Testis (tissue), 2 donors: ENCODE results near the gene OXER1.
"Not testable (repeated sequence)": the region's sequence is repeated elsewhere in the genome, so short reads cannot be mapped to it uniquely, and the experiment has no call there.

Experiments
- POLR2A ChIP-seq: fragments of 450-650 bp; IDR thresholded peaks from one replicate; pipeline ENCODE4 v1.6.1; 2017; ENCODE audit warnings: antibody characterized with exemption, mild to moderate bottlenecking, moderate library complexity
- TF ChIP-seq, protein P1 (sequence below), 3 experiments: fragments of 450-650 bp in 2 of 3; fragments of 200-600 bp in 1 of 3; sonication (generic) in 1 of 3; IDR thresholded peaks; one replicate each; pipeline ENCODE4 v1.5.1; 2016 to 2019; ENCODE audit warnings: antibody characterized with exemption in 3 of 3, mild to moderate bottlenecking in 2 of 3, moderate library complexity in 1 of 3

DNA sequence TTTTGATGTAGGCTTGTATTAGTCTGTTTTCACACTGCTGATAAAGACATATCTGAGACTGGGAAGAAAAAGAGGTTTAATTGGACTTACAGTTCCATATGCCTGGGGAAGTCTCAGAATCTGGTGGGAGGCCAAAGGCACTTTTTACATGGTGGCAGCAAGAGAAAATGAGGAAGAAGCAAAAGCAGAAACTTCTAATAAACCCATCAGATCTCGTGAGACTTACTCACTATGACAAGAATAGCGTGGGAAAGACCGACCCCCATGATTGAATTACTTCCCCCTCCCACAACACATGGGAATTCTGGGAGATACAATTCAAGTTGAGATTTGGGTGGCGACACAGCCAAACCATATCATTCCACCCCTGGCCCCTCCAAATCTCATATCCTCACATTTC lies 32.6 kb downstream of the OXER1 start:
- TF ChIP-seq, protein P1, sequence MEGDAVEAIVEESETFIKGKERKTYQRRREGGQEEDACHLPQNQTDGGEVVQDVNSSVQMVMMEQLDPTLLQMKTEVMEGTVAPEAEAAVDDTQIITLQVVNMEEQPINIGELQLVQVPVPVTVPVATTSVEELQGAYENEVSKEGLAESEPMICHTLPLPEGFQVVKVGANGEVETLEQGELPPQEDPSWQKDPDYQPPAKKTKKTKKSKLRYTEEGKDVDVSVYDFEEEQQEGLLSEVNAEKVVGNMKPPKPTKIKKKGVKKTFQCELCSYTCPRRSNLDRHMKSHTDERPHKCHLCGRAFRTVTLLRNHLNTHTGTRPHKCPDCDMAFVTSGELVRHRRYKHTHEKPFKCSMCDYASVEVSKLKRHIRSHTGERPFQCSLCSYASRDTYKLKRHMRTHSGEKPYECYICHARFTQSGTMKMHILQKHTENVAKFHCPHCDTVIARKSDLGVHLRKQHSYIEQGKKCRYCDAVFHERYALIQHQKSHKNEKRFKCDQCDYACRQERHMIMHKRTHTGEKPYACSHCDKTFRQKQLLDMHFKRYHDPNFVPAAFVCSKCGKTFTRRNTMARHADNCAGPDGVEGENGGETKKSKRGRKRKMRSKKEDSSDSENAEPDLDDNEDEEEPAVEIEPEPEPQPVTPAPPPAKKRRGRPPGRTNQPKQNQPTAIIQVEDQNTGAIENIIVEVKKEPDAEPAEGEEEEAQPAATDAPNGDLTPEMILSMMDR (IDR thresholded peaks at IDR 0.05) = not testable (repeated sequence)
- not testable (repeated sequence) for TF ChIP-seq POLR2A
